Stomach (tissue), 9 donors: Measurements from ENCODE around the gene PPCDC. TPM values are rescaled to one million over a fixed set of nuclear protein-coding genes. Genes with fewer than 3 reads are reported as not detected.

Source experiments
- DNase-seq, 2 donors: peaks; one replicate each; pipeline versions ENCODE4 v3.0.0 to v3.0.0-alpha.2; 2013 to 2019
- H3K27ac ChIP-seq, 5 donors: fragments of 200-600 bp in 4 of 5; sonication (generic) in 4 of 5; one replicate each; pipeline ENCODE4 v1.5.1; 2013 to 2019; ENCODE audit warnings: mild to moderate bottlenecking in 1 of 5, moderate library complexity in 1 of 5
- H3K27me3 ChIP-seq, 3 donors: fragments of 200-600 bp; sonication (generic); one replicate each; pipeline ENCODE4 v1.5.1; 2017 to 2019; ENCODE audit warnings: mixed run types in 1 of 3
- H3K36me3 ChIP-seq, 4 donors: fragments of 200-600 bp; sonication (generic); 1 replicate in 3 of 4; 2 replicates in 1 of 4; pipeline ENCODE4 v1.5.1; 2016 to 2019
- H3K4me1 ChIP-seq, 4 donors: fragments of 200-600 bp; sonication (generic); one replicate each; pipeline ENCODE4 v1.5.1; 2016 to 2019
- H3K4me3 ChIP-seq, 4 donors: fragments of 200-600 bp; sonication (generic) in 3 of 4; one replicate each; pipeline ENCODE4 v1.5.1; 2016 to 2019; ENCODE audit warnings: mild to moderate bottlenecking in 1 of 4
- H3K9me3 ChIP-seq, 4 donors: fragments of 200-600 bp; sonication (generic); one replicate each; pipeline ENCODE4 v1.5.1; 2016 to 2019
- EP300 ChIP-seq: sonication (generic); formaldehyde crosslinking; IDR thresholded peaks from one replicate; pipeline ENCODE4 v1.6.1; 2017; ENCODE audit warnings: antibody characterized with exemption
- POLR2A ChIP-seq, 4 donors: fragments of 450-650 bp; IDR thresholded peaks; one replicate each; pipeline ENCODE4 v1.6.1; 2016; ENCODE audit warnings: antibody characterized with exemption in 4 of 4, control low read depth in 2 of 4, mild to moderate bottlenecking in 1 of 4, moderate library complexity in 1 of 4
- POLR2AphosphoS5 ChIP-seq, 3 donors: sonication (generic); formaldehyde crosslinking; IDR thresholded peaks; one replicate each; pipeline ENCODE4 v1.6.1; 2016; ENCODE audit warnings: antibody characterized with exemption in 3 of 3
- WGBS, 5 donors: extraction: QIAGEN DNeasy Blood & Tissue Kit in 3 of 5; methylation state at CpG; one replicate each; pipeline versions ENCODE4 v1.1.5 to v1.1.7; 2013 to 2018; 5-methylcytosine and 5-hydroxymethylcytosine counted together
- intact Hi-C: fragments of 100-400 bp; cut with DNase I; formaldehyde crosslinking; loops from one replicate; pipeline ENCODE4 v1.15.1; 2023; ENCODE audit warnings: low total_unique reads
- polyA plus RNA-seq, 3 donors: library from polyadenylated mRNA; stranded (reverse); fragments of 200-250 nt; gene quantifications; one replicate each; pipeline ENCODE4 v1.2.3, GENCODE V29; 2013
- total RNA-seq, 5 donors: library from RNA; depleted of rRNA; stranded (reverse); fragments of >200 nt; gene quantifications; one replicate each; pipeline versions ENCODE4 v1.1.0 to v1.2.3, GENCODE V29; 2014 to 2016
- TF ChIP-seq, protein P1 (sequence below), 7 experiments: fragments of 450-650 bp in 4 of 7; fragments of 200-600 bp in 3 of 7; sonication (generic) in 3 of 7; IDR thresholded peaks; one replicate each; pipeline ENCODE4 v1.5.1; 2016 to 2019; ENCODE audit warnings: antibody characterized with exemption in 7 of 7, control low read depth in 2 of 7, mild to moderate bottlenecking in 1 of 7
- donor health status: healthy with polysubstance abuse.
- donor health status: Bipolar disorder and iron deficiency.
- donor health status: healthy.

PPCDC gene
- total and polyA plus RNA-seq, 8 donors, result 3.2 to 74.1 (median 22.8) TPM

DNA sequence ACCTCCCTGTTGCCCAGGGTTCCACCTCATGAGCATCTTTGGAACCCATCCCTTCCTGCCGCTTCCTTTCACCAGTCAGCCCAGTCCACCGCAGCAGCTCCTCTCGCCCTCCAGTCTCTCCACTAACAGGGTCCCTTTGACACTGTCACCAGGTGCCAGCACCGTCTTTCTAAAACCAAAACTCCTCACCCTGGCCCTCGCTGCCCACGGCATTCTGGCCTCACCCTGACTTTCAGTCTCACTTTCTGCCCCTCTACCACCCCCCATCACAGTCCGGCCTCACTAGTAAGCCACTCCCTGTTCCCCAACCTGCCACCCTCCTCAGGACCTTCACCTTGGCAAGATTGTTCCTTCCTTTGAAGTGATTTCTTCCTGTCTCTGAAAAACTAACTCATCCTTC lies 4.2 kb downstream of the PPCDC start:
- Histone ChIP-seq H3K4me3 (no peak overlapping the region), H3K27me3 (no peaks in the 10 kb centered on the region), H3K4me1 (peaks cover 22 to 56% (median 46%) of the 10 kb centered on the region in 4 donors), H3K36me3 (peaks cover 0 to 15% (median 0%) of the 10 kb centered on the region in 4 donors), H3K27ac (peak overlapping the region in 1 of 5 donors; percentile 75), H3K9me3 (no peaks in the 10 kb centered on the region)
- TF ChIP-seq EP300 (no peak), POLR2AphosphoS5 (IDR thresholded peaks at IDR 0.05) (no peak), POLR2A (IDR thresholded peaks at IDR 0.05) (no peak)
- TF ChIP-seq, protein P1, sequence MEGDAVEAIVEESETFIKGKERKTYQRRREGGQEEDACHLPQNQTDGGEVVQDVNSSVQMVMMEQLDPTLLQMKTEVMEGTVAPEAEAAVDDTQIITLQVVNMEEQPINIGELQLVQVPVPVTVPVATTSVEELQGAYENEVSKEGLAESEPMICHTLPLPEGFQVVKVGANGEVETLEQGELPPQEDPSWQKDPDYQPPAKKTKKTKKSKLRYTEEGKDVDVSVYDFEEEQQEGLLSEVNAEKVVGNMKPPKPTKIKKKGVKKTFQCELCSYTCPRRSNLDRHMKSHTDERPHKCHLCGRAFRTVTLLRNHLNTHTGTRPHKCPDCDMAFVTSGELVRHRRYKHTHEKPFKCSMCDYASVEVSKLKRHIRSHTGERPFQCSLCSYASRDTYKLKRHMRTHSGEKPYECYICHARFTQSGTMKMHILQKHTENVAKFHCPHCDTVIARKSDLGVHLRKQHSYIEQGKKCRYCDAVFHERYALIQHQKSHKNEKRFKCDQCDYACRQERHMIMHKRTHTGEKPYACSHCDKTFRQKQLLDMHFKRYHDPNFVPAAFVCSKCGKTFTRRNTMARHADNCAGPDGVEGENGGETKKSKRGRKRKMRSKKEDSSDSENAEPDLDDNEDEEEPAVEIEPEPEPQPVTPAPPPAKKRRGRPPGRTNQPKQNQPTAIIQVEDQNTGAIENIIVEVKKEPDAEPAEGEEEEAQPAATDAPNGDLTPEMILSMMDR (IDR thresholded peaks at IDR 0.05), result no peak
- intact Hi-C loops, result loop anchor here (5.0 kb wide), 1 partner anchor 180 kb away; no protein-coding TSS in a partner anchor
- peak in 1 of 2 donors; percentile 28 for DNase-seq
- 79 to 92% (median 90%) methylated on average over 7 of the region's 7 CpGs for WGBS, 5 donors

DNA sequence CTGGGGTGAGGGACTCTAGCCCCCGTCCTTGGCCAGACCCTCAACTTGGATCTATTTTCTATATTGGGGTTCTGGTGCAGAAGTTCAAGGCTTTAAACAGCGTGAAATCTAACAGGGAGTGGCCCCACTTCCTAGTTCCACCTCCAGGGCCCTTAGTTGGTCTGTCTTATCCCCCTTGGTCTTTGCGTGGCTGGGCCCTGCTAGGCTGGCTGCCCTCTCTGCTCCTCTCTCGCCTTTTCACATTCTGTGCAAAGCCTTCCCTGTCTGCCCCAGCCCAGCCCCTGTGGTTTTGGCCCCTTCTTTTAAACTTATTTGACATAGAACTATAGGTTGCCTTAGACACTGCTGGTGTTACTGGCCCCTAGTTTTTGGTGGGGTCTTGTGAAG lies 5.6 kb downstream of the PPCDC start:
- 50 to 69% (median 66%) methylated on average over 4 of the region's 4 CpGs for WGBS, 5 donors
- TF ChIP-seq POLR2AphosphoS5 (IDR thresholded peaks at IDR 0.05) (no peak), POLR2A (IDR thresholded peaks at IDR 0.05) (no peak)
- TF ChIP-seq, protein P1 (IDR thresholded peaks at IDR 0.05), result no peak
- Histone ChIP-seq H3K9me3 (no peaks in the 10 kb centered on the region), H3K27ac (peak overlapping the region in 3 of 5 donors; percentile 74 to 75 (median 75)), H3K36me3 (peaks cover 0 to 15% (median 0%) of the 10 kb centered on the region in 4 donors), H3K4me1 (peaks cover 21 to 54% (median 44%) of the 10 kb centered on the region in 4 donors), H3K4me3 (no peak overlapping the region), H3K27me3 (no peaks in the 10 kb centered on the region)
- intact Hi-C loops, result loop anchor here (5.0 kb wide), 1 partner anchor 178 kb away; no protein-coding TSS in a partner anchor
- no peak for DNase-seq

DNA sequence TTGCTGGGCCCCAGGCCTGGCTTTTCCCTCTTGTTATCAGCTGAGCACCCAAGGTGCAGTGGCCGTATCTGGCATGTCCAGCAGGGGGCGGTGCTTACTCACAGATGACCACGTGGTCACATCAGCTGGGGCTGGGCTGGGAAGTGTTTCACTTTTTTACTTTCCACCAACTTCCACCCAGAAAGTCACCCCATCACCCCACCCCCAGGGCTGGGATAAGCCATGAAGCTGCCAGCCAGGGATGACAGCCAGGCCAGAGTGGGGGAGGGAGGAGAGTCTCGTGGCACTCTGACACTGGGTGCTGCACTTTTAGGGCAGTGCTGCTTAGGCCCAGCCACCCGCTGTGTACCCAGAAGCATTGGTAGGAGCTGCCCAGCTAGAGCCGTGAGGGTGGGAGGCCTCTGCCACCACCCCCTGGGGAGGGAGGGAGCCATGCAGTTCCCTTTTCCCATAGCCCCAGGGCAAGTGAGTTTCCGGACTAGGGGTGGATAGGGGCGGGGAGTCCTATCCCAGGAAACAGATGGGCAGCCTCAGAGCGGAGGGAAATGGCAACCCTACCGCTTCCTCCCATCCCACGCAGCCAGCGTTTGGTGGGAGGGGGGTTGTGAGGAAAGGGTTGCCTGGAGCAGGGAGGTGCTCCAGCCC lies 6.1 kb downstream of the PPCDC start:
- intact Hi-C loops, result loop anchor here (5.0 to 10.0 kb wide), 2 partner anchors 178 to 275 kb away; no protein-coding TSS in a partner anchor
- TF ChIP-seq POLR2AphosphoS5 (IDR thresholded peaks at IDR 0.05) (peak in 2 of 3 donors; percentile 1 to 85), EP300 (no peak), POLR2A (IDR thresholded peaks at IDR 0.05) (no peak)
- TF ChIP-seq, protein P1 (IDR thresholded peaks at IDR 0.05), result peak in 5 of 7 experiments; percentile 90 to 98 (median 94)
- Histone ChIP-seq H3K36me3 (peaks cover 0 to 15% (median 0%) of the 10 kb centered on the region in 4 donors), H3K27ac (peak overlapping the region; percentile 5 to 75 (median 74)), H3K9me3 (no peaks in the 10 kb centered on the region), H3K4me3 (peak overlapping the region; percentile 2 to 23 (median 20)), H3K27me3 (no peaks in the 10 kb centered on the region), H3K4me1 (peaks cover 16 to 49% (median 38%) of the 10 kb centered on the region in 4 donors)
- DNase-seq, result peak; percentile 96
- WGBS, 5 donors, result 21 to 46% (median 35%) methylated on average over 11 to 12 of the region's 12 CpGs

DNA sequence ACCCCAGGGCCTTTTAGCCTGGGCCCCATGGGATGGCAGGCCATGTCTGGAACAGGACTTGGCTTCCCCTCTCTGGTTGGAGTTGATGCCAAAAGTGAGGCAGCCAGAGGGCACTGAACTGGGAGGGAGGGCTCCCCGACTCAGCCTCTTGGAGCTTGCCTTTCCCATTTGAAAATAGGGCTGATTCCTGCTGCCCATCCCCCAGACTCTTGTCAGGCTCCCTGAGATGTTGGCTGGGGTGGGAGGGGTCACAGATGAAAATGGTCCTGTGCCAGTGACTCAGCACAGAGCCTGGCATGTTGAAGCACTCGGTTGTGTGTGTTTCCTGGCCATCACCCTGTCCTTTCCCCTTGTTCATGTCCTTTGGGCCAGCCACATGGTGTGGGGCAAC lies 6.6 kb downstream of the PPCDC start:
- Histone ChIP-seq H3K27ac (peak overlapping the region in 4 of 5 donors; percentile 68 to 75 (median 74)), H3K4me1 (peaks cover 11 to 44% (median 33%) of the 10 kb centered on the region in 4 donors), H3K27me3 (no peaks in the 10 kb centered on the region), H3K36me3 (peaks cover 0 to 15% (median 0%) of the 10 kb centered on the region in 4 donors), H3K4me3 (peak overlapping the region in 1 of 4 donors; percentile 23), H3K9me3 (no peaks in the 10 kb centered on the region)
- intact Hi-C loops, result loop anchor here (10.0 kb wide), 1 partner anchor 275 kb away; no protein-coding TSS in a partner anchor
- TF ChIP-seq POLR2A (IDR thresholded peaks at IDR 0.05) (no peak), EP300 (no peak)
- TF ChIP-seq, protein P1 (IDR thresholded peaks at IDR 0.05), result no peak
- WGBS, 5 donors, result 27 to 68% (median 50%) methylated on average over 1 to 2 of the region's 2 CpGs
- DNase-seq, result no peak
